Eye (tissue), 1 donor: ENCODE measurements around the gene CATSPER3.
A peak's percentile ranks its signal among the peaks of the same experiment; 100 is the strongest.

ENCODE experiments used
- DNase-seq: peaks from one replicate; pipeline ENCODE4 v3.0.0-alpha.2; 2015

The CATSPER3 gene

GRCh38 chr5:135046661-135047346 lies 79.1 kb downstream of the CATSPER3 start:
- DNase-seq, result no peak

- no peak for DNase-seq
Observed at GRCh38 chr5:135047347-135047695, 79.6 kb downstream of the CATSPER3 start.

- DNase-seq, result no peak
Observed at GRCh38 chr5:135048286-135048685, 80.6 kb downstream of the CATSPER3 start.

GRCh38 chr5:135048930-135049329 lies 81.2 kb downstream of the CATSPER3 start:
- DNase-seq, result no peak

GRCh38 chr5:135050244-135050767 lies 82.6 kb downstream of the CATSPER3 start:
- DNase-seq, result no peak

GRCh38 chr5:135051399-135051798 lies 83.7 kb downstream of the CATSPER3 start:
- no peak for DNase-seq

GRCh38 chr5:135051872-135052271 lies 84.2 kb downstream of the CATSPER3 start:
- no peak for DNase-seq

GRCh38 chr5:135052511-135053145 lies 84.9 kb downstream of the CATSPER3 start:
- DNase-seq, result no peak

- no peak for DNase-seq
Observed at GRCh38 chr5:135053278-135053677, 85.6 kb downstream of the CATSPER3 start.

GRCh38 chr5:135053989-135054388 lies 86.3 kb downstream of the CATSPER3 start:
- DNase-seq, result no peak

GRCh38 chr5:135054546-135054945 lies 86.8 kb downstream of the CATSPER3 start:
- no peak for DNase-seq

GRCh38 chr5:135055396-135055795 lies 87.7 kb downstream of the CATSPER3 start:
- DNase-seq, result no peak

- DNase-seq, result no peak
Observed at GRCh38 chr5:135056316-135057030, 88.8 kb downstream of the CATSPER3 start.

GRCh38 chr5:135057233-135057632 lies 89.5 kb downstream of the CATSPER3 start:
- no peak for DNase-seq

- peak; percentile 68 for DNase-seq
Observed at GRCh38 chr5:135058331-135058732, 90.6 kb downstream of the CATSPER3 start.

GRCh38 chr5:135059000-135059923 lies 91.6 kb downstream of the CATSPER3 start:
- no peak for DNase-seq

- no peak for DNase-seq
Observed at GRCh38 chr5:135060021-135060420, 92.3 kb downstream of the CATSPER3 start.

GRCh38 chr5:135061001-135061400 lies 93.3 kb downstream of the CATSPER3 start:
- DNase-seq, result no peak
